Activated effector memory CD4-positive, alpha-beta T cell treated with anti-CD3 and anti-CD28 coated beads, Interleukin-2, amount 50 U/mL, for 16 hours (primary cell): ENCODE data around the gene DCTN3.

ENCODE experiments used
- DNase-seq: peaks from one replicate; pipeline ENCODE4 v3.0.0-alpha.2; 2020

Gene DCTN3

DNA sequence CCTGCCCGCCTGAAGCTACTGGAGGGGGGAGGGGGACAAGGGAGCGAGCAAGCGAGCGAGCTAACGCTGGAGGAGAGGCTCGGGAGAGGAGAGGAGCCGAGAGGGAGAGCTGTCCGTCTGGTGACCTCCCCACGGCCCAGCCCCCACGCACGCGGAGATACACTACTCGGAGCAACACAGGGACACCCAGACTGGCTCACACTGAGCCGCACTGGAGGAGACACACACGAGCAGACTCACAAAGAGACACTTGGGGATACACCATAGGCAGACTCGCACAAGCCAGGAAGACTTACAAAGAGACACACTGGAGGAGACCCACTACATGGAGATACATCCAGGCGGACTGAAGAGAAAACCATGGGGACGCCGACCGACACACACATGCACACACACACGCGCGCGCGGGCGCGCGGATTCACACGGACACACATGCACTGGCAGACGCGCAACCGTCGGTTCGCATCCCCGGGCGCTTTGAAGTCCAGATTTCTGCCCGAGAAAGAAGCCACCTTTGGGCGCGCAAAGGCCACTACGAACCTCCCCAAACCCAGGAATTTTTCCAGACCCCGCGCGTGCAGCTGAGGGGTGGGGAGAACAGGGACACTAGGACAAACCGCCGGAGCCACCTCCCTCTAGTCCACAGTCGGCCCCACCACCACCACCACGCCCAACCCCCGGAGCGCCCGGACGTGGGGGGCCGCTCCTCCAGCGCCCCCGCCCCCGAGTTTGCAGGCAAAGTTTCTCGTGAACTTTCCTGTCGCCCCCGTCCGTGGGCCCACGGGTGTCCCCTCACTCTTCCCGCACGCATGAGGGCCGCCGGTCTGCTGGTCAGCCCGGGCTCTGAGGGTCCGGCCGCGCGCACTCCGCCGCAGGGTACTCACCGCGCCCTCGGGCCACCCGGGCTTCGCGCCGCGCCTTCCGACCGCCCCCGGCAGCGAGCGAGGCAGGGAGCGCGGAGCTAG is 31.3 kb downstream of the DCTN3 start:
- no peak for DNase-seq

DNA sequence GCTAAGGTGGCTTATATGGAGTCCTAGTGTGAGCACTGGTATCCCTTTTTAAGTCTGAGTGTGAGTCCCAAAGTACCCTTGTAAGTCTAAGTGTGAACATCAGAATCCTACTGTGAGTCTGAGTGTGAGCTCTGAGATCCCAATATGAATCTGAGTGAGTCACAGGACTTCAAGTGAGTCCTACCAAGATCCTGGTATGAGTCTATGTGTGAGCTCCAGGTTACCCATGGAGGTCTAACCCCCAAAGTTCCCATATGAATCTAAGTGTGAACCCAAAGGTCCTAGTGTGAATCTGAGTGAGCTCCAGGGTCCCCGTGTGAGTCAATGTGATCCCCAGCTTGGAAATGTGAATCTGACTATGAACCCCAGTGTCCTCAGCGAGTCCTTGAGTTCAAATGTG is 33.0 kb downstream of the DCTN3 start:
- DNase-seq = no peak

DNA sequence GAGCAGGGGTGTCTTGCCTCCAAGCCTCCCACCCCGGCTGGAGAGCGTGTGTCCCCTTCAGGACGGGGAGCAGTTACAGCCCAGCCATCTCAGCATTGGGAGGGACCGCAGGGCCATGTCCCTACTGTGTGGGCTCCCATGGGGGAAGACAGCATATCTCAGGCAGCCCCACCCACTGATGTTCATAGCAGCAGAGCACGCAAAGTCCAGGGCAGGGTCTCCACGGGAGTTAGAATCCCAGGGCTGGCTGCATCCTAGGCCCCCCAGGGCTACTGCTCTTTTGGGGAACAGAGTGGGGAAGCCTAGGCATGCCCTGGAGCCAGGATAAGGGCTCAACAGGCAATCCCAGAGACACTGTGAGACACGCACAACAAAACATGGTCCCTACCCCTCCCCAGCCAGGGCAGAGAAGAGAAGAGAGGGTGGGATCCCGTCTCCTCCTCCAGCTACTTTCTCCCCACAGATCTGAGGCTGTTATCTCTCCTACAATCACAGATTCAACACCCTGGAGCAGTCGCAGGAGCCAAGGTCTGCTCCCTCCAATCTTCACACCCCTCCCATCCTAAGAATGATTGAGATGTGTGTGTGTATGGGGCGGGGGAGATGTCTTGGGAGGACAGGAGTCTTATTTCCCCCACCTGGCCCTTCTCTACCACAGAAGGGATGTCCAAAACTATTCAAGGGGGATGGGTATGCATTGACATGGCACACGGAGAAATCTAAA is 34.2 kb downstream of the DCTN3 start:
- DNase-seq = no peak

DNA sequence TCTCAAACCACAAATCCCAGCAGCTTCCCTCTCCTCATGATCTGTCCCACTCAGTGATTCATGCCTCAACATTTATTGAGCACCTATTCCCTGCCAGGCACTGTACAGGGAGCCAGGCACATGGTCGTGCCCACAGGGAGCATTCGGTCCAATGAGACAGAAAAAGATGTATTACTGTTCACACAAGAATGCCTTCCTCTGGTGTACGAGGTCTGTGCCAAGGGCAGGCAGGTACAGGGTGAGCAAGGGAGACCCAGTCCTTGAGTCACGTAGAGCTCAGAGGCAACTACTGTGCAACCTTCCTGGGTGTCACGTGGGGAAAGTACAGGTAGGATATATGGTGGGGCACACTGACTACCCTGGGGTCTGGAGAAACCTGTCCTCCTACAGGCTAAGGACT is 35.3 kb downstream of the DCTN3 start:
- no peak for DNase-seq

DNA sequence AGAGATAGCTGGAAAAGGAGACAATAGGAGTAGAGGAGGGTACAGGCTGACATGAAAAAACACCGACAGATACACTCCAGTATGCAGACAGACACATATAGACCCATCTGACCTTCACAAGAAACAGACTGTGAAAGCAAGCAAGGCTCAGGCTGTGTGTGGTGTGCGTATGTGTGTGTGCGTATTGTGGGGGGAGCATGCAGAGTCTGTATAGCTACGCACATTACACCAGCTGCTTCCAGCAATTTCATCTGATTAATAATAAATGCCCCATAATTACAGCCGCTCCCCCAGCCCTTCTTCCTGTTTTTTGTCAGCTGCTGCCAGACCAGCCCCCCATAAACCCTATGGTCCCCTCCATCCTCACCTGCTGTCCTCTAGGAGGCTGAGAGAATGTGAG is 37.5 kb downstream of the DCTN3 start:
- DNase-seq = no peak

DNA sequence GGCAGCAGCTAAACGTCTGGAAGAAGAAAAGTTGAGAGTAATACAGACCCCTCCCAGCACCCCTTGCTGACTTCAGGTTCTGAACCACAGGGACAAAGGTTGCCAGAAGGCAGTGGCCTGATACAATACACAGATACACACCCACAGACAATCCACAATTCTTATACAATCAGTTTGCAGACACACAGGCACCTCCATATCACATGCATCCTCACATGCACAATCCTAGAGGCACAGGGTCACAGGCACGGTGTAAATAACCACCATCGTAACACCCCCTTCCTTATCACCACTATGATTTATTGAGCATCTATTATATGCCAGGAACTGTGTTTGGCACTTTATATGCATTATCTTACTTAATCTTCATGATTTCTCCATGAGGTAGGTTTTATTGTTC is 39.0 kb downstream of the DCTN3 start:
- no peak for DNase-seq

DNA sequence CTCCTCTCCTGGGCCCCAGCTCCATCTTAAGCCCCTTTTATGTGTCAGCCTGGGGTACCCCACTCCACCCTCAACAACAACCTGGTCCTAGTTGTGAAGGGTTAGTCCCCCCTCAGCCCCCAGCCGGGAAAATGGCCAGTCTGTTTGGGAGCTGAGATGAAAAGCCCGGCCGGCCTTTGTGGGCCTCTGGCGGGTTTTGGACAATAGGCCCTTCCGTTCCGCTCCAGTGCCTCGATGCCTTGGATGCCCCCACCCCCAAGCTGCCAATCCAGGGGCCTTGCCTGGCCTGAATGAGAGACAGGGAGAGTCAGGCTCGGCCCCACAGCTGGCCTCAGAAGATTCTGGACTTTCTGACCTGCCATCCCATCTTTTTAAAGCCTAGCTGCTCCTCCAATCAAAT is 39.9 kb downstream of the DCTN3 start:
- no peak for DNase-seq

DNA sequence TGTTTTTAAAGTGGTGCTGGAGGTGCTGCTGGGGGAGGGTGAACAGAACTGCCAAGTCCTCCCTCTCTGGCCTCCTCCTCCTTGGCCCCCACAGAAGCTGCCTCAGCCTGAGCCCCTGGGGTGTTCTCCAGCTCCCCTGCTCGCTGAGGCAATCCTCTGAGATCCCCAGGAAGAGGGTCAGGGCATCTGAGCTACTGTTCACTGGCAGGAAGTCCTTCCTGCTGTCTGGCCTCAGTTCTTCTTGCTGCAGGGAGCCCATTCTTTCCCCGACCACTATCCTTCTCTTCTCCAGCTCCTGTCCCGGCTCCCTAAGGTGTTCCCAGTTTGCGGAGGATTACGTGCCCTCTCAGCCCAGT is 40.5 kb downstream of the DCTN3 start:
- DNase-seq = no peak

DNA sequence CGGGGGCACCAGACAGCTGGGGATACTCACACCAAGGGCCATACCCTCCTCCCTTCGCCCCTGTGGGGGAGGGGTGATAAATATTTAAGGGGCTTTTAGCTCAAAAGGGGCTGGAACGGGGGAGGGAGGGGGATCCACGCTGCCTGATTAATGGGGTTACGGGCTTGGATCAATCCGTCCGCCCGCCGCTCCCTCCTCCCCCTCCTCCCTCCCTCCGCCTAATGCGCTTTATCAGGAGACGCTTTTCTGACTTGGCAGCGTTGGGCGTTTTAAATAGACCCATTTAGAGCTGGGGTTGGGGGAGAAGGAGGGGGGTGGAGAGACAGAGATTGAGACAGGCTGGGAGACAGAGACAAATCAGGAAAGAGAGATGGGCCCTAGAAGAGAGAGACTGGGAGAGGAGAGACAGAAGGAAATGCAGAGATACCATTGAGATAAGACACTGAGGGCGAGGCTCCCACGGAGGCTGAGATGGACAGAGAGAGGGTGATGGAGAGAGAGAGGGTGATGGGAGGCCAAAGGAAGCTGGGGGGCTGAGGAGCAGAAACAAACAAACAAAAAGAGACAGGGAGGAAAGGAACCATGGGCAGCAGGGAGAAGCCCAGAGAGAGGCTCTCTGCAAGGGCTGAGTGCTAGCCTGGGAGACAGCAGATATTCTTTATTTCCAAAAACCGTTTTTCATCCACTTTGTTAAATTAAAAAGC is 41.0 kb downstream of the DCTN3 start:
- DNase-seq = no peak

DNA sequence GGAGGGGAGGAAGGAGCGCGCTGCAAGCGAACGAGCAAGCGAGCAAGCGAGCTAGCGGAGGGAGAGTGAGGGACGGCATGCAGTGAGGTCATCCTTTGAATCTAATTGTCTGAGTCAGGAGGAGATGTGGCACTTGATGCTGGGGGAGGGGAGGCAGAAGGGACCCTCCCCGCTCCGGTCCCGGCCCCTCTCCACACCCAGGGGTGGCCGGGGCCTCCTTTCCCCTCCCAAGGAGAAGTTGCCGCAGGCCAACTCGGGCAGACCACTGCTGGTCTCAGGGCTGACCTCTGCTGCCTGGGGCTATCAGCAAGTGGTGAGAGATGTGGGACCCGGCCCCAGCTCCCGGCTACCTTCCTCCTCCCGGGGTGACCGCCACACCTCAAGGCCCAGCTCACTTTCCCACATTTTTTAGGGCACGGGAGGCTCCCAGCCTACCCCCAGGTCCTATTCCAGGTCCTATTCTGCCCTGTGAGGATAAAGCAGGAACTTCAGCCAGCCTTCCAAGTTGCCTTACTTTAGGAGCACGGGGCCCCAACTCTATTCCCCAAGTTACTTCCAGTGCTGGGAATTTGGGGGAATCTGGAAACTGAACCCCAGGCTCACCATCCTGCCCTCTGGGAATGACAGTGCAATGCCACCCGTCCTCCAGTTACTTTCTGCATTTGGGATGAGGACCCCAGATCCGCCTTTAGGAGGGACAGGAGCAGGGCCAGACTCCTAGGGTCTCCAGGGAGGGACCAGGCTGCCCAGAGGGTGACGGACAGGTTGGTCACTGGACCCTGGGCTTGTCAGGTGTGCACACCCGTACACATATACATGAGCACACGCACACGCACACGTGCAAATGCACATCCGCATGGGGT is 41.8 kb downstream of the DCTN3 start:
- DNase-seq = no peak

DNA sequence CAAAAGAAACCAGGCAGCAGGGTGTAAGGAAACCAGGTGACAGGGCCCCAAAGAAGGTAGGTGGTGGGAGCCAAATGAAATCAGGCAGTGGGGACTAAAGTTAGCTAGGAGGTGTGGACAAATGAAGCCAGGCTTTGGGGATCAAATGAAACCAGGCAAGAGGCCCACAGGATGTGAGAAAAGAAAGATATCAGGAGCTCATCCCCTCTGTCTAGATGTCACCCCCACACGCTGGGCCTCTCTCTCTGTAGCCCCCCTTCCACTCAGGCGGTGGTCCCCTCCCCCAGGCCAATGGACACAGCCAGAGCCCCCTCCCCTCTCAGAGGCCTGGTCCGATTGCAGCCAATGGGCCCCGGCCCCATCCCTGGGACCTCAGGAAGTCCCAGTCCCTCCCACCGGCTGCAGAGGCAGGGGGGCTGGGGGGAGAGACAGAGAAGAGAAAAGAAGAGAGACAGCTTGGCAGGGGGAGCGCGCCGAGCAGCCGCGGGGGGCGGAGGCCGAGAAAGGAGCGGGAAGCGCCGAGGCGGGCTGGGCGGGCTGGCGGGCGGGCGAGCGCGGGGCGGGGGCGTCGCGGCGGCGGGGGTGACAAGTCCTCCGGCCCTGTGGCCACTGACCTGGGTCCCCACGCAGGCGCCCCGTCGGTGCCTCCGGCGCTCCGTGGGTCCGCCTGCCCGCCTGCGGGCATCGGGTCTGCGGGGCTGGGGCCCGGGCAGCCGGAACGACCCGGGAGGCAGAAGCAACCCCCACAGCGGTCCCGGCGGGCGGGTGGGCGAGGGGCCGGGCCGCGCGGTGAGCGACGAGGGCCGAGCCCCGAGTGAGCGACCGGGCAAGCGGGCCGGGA is 42.7 kb downstream of the DCTN3 start:
- no peak for DNase-seq

DNA sequence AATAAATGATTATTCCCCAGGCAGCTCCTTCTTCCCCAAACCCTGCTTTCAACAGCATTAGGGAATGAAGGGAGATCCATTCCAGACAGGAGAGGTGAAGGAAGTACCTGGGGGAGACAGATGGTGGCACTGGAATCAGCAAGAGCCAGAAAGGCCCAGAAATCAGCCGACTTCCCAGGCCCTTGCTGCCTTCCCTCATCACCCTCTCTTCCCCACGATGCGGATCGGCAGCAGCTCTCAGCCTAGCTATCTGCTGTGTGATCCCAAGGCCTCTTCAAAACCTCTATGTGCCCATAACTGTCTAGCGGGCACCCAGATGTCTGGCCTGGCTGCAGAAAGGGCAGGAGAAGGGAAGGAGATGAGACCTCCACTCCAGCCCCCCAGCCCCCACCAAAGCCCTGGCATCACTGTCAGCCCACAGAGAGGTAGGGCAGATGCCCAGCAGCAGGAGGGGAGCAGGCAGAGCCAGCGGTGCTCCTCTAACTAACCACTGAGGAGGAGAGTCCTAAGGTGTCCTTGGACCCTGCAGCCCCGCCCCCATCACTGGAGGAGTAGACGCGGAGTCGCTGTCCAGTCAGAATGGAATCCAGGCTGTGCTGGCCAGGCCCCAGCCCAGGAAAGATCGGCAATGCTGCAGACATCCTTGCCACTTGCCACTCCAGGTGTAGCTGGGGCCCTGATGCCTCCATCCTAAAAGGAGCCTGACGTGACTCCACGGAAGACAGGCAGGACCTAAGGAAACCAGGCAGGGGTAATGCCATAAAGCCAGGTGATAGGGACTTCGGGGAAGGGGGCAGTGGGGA is 43.5 kb downstream of the DCTN3 start:
- DNase-seq = no peak

DNA sequence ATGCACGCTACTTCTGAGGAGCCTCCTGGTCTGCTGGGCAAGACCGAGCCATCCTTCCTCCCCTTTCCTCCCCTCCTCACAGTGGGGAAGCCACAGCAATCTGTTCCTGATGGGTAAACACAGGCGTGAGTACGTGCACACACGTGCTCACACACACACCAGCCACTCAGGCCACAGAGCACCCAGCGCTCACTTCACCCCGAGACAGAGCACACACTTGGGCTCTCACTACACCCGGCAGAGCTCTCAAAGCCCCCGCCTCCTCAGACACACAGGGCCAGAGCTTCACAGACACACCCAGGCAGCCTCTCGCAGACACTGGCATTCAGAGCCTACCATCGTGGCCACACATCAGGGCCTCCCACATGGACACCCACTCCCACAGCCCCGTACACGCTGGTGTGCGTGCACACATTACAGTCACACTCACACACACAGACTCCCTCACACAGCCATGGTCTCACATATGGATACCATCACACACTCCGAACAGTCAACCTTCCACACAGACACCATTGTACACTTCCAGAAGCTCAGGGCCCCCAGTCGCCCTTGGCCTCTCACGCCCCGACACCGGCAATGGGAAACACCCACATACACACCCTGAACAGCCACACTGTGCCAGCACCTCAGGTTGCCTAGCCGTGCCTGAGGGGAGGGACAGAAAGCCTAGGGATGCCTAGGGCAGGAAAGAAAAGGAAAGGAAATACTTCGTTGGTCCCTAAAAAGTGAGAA is 44.3 kb downstream of the DCTN3 start:
- DNase-seq = no peak

DNA sequence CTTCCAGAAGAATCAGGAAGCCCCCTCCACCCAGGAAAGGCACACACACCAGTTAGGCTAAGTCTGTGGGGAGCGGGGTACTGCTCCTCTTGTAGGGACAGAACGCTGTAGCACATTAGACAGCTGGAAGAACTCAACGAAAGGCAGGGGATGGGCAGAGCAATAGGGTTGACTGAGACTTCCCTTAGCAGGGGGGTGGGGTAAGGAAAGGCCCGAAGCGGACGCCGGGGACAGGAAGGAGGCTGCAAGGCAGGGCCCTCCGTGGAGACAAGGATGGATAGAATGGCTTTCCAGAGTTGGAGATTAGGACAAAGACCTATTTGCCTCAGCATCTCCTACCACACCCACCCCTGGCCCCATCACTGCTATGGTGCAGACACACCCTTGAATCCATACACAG is 45.1 kb downstream of the DCTN3 start:
- DNase-seq = no peak

DNA sequence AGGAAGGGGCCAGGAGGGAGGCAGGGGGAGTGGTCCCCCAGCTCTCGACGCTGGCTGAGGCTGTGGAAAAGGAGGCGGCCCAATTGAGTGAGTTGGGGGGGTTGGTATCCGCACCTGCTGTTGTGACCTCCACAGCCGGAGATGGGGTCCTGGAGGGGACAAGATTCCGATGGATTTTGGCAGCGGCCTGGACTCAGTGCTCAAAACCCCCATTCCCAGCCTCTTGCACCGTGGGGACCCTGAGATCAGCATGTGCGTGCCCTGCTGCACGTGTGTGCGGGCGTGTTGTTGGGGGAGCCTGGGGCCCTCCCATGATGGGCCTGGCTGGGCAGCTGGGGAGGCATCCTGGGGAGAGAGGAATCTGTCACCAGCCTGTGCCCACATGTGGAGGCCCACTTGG is 45.7 kb downstream of the DCTN3 start:
- DNase-seq = no peak

DNA sequence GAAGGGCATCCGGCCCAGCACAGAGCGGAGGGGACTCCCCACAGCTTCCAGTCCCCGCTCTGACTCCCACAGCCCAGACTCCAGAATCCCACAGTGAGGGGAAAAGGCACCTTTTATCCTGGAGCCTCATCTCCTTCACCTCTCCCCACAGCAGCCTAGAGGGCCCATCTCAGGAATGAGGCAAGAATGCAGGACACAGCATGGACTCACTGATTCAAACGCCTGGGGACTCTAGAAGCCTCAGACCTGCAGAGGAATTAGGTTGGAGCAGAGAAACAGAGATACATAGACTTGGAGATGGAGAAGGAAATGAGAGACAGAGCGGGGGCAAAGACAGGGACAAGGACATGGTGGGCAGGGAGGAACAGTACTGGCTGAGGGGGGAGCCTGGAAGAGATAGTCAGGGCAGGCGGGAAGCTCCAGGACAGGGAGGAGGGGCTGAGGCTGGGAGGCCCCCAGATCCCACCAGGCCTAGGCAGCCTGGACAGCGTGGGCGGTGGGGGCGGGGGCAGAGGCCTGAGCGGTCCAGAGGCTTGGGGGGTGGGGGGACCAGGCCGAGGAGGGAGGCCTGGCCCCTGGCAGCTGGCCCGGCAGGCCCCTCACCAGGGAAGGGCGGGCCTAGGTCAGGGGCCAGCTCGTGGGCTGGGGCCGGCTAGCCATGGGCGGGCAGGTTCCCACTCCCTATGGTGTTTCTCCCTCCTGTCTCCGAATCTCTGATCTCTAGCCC is 46.5 kb downstream of the DCTN3 start:
- DNase-seq = no peak

DNA sequence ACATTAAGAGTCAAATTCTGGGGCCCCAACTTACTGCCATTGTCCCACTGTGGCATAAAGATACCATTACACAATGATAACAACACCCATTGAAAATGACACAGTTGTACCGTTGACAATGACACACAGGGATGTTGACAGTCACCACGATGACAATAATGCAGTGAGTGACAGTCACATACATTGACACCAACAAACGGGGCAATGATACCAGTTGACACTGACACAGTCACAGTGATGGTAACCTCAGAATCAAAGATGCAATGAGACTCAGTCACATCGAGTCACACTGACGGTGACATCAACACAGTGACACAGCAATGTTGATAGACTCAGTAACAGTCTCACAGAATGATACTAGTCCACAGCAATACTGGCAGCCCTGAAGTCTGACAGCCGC is 47.7 kb downstream of the DCTN3 start:
- DNase-seq = no peak

DNA sequence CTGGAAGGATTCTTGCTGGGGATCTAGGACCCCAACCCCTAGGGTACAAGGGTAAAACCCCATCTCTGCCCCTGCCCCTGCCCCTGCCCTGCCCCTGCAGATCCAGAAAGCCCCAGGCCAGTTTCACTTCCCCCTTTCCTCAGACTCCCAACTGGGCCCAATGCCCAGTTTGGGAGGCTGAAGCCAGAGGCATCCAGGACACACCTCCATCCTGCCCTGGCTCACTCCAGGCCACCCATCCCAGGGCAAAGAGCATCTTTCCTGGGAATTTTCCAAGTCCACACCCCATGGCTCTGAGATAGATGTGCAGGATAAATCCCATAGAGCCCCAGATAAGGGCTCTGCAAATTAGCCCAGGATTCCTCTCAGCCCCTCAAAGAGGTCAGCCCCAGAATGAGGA is 48.2 kb downstream of the DCTN3 start:
- no peak for DNase-seq

DNA sequence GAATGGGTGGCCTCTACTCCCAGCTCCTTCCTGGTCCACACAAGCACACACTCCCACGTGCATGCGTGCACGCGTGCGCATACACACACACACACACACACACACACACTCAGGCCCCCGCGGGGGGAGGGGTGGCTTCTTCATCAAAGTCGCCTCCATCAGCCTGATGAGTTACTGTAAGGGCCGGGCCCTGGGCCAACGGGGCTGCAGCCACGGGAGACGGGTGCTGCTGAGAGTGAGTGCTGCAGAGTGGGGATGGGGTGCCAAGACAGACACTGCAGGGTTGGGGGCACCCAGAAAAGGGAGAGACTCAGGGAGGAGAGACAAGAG is 48.8 kb downstream of the DCTN3 start:
- no peak for DNase-seq
